Right atrium auricular region (tissue), 2 donors: ENCODE measurements around the gene TADA3. TPM values are rescaled to one million over a fixed set of nuclear protein-coding genes. Genes with fewer than 3 reads are reported as not detected.

ENCODE experiments used
- DNase-seq: peaks from one replicate; pipeline ENCODE4 v3.0.0-alpha.2; 2019; ENCODE audit warnings: low spot score
- H3K27ac ChIP-seq, 2 donors: fragments of 200-600 bp; sonication (generic); 1 replicate in 1 of 2; 2 replicates in 1 of 2; pipeline ENCODE4 v1.5.1; 2016 to 2019
- H3K27me3 ChIP-seq, 2 donors: fragments of 200-600 bp; sonication (generic); one replicate each; pipeline versions ENCODE4 v1.5.1 to v1.6.0; 2017 to 2019
- H3K36me3 ChIP-seq: fragments of 200-600 bp; sonication (generic); one replicate; pipeline ENCODE4 v1.5.1; 2016
- H3K4me1 ChIP-seq, 2 donors: fragments of 200-600 bp; sonication (generic); one replicate each; pipeline versions ENCODE4 v1.5.1 to v1.6.0; 2017 to 2019
- H3K4me3 ChIP-seq, 2 donors: fragments of 200-600 bp; sonication (generic); 1 replicate in 1 of 2; 2 replicates in 1 of 2; pipeline ENCODE4 v1.5.1; 2017 to 2019; ENCODE audit warnings: mild to moderate bottlenecking in 1 of 2, moderate library complexity in 1 of 2
- H3K9me3 ChIP-seq, 2 donors: fragments of 200-600 bp; sonication (generic); one replicate each; pipeline ENCODE4 v1.5.1; 2019
- total RNA-seq, 2 donors: library from RNA; depleted of rRNA; stranded (reverse); fragments of >200 nt; gene quantifications; one replicate each; pipeline ENCODE4 v1.1.0, GENCODE V29; 2016
- TF ChIP-seq, protein P1 (sequence below), 2 donors: fragments of 200-600 bp; sonication (generic); IDR thresholded peaks; one replicate each; pipeline ENCODE4 v1.5.1; 2019; ENCODE audit warnings: antibody characterized with exemption in 2 of 2

TADA3 gene
- total RNA-seq, 2 donors from 2014 or later: 43.6 to 57.3 TPM

DNA sequence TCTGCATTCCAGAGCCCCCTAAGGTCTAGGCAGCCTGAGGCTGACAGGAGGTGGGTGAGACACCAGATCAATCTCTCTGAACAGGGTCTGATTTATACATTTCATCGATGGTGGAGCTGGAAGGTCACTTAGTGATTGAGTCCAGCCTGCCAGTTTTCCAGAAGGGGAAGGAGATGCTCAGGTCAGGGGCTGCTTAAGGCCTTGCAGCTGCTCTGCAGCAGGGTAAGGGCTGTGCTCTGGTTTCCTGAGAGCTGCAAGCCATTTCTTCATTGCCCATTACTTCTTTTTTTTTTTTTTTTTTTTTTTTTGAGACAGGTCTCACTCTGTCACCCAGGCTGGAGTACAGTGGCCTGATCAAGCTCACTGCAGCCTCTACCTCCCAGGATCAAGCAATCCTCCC, 10.7 kb downstream of the TADA3 start:
- TF ChIP-seq, protein P1, sequence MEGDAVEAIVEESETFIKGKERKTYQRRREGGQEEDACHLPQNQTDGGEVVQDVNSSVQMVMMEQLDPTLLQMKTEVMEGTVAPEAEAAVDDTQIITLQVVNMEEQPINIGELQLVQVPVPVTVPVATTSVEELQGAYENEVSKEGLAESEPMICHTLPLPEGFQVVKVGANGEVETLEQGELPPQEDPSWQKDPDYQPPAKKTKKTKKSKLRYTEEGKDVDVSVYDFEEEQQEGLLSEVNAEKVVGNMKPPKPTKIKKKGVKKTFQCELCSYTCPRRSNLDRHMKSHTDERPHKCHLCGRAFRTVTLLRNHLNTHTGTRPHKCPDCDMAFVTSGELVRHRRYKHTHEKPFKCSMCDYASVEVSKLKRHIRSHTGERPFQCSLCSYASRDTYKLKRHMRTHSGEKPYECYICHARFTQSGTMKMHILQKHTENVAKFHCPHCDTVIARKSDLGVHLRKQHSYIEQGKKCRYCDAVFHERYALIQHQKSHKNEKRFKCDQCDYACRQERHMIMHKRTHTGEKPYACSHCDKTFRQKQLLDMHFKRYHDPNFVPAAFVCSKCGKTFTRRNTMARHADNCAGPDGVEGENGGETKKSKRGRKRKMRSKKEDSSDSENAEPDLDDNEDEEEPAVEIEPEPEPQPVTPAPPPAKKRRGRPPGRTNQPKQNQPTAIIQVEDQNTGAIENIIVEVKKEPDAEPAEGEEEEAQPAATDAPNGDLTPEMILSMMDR (IDR thresholded peaks at IDR 0.05): no peak
- H3K4me1 ChIP-seq: no peaks in the 10 kb centered on the region
- H3K36me3 ChIP-seq: peaks cover 54% of the 10 kb centered on the region
- H3K27me3 ChIP-seq: no peaks in the 10 kb centered on the region
- H3K9me3 ChIP-seq: no peaks in the 10 kb centered on the region
- H3K4me3 ChIP-seq: no peak overlapping the region
- H3K27ac ChIP-seq: no peak overlapping the region
- DNase-seq: no peak

DNA sequence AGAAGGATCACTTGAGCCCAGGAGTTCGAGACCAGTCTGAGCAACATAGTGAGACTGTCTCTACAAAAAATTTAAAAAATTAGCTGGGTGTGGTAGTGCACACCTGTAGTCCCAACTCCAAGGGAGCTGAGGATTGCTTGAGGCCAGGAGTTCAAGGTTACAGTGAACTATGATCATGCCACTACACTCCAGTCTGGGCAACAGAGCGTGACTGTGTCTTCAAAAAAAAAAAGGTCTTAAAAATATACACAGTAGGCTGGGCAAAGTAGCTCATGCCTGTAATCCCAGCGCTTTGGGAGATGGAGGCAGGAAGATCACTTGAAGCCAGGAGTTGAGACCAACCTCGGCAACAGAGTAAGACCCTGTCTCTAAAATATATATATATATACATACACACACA, 11.4 kb downstream of the TADA3 start:
- Histone ChIP-seq H3K36me3 (peaks cover 48% of the 10 kb centered on the region), H3K9me3 (no peaks in the 10 kb centered on the region), H3K27ac (no peak overlapping the region), H3K4me3 (no peak overlapping the region), H3K27me3 (no peaks in the 10 kb centered on the region), H3K4me1 (no peaks in the 10 kb centered on the region)
- TF ChIP-seq, protein P1 (IDR thresholded peaks at IDR 0.05): no peak
- no peak for DNase-seq

DNA sequence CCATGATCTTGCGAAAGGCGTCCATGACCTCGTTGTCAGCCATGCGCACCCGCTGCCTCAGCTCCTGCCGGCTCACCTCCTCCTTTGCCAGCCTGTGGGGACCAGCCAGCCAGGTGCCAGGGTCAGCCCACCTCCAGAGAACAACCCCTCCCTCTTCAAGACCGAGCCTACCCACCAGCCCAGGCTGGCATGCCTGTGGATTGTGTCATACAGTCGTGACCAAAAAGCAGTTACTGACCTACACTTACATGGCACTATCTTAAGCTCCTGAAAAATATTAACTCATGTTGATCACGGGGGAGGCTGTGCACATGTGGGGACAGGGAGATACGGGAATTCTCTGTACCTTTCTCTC, 11.8 kb downstream of the TADA3 start:
- TF ChIP-seq, protein P1 (IDR thresholded peaks at IDR 0.05): no peak
- no peaks in the 10 kb centered on the region for H3K4me1 ChIP-seq
- H3K27ac ChIP-seq: no peak overlapping the region

DNA sequence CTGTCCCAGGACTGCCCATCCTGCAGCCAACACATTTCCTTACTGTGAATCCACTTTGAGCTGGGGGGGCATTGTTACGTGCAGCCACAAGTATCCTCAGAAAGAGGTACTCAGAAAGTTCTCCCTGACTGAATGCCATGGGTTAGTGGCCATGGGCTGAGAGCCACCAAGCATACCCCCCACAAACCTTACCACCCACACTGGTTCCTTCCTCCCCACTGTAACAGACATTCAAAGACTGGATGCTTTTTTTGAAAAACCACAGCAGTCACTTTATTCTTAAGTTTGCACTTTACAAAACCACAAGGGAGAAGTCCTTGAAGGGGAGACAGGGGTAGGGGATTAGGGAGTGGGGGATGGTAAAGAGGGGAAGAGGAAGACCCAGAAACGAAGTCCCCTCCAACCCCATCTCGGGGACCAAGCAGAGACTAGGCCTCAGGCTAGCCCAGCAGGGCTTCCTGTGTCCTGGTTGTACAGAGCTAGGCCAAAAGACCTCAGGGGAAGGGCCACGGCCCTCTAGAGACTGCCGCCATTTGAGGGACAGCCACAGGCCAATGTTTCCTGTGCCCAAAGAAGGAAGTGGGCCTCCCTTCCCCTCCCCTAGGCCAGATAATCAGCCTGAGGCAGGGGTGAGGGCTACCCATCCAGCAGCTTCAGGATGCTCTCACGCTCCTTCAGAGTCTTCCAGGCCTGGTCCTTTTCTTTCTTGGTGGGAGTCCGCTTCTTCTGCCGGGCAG, 12.4 kb downstream of the TADA3 start:
- Histone ChIP-seq H3K9me3 (no peaks in the 10 kb centered on the region), H3K4me1 (no peaks in the 10 kb centered on the region), H3K27me3 (no peaks in the 10 kb centered on the region), H3K4me3 (no peak overlapping the region), H3K27ac (no peak overlapping the region), H3K36me3 (peaks cover 38% of the 10 kb centered on the region)
- no peak for DNase-seq
- TF ChIP-seq, protein P1 (IDR thresholded peaks at IDR 0.05): no peak

More for the DNA sequence above, 11.8 kb downstream of the TADA3 start:
- no peaks in the 10 kb centered on the region for H3K9me3 ChIP-seq
- DNase-seq: no peak
- H3K36me3 ChIP-seq: peaks cover 43% of the 10 kb centered on the region
- no peaks in the 10 kb centered on the region for H3K27me3 ChIP-seq
- no peak overlapping the region for H3K4me3 ChIP-seq

DNA sequence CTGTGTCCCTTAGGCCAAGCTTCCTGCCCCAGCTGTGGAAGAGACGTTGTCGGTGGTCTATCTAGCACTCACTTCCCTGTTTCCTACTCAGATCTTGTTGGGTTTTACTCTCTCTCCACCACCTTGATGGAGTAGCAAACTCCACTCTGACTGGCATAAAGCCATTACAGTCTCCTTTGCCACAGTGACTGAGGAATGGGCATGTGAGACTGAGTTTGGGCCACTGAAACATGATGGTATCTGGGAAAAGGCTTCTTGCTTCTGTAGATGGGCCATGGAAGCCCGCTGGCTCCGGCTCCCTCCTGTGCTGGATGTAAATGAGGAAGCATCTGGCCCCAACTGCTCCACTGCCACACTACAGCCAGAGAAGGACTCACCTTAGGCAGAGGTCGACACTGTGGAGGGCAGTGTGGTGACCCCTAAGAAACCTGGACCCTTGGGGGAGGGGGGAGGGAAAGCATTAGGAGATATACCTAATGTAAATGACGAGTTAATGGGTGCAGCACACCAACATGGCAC, 13.1 kb downstream of the TADA3 start:
- no peaks in the 10 kb centered on the region for H3K4me1 ChIP-seq
- peaks cover 31% of the 10 kb centered on the region for H3K36me3 ChIP-seq
- no peak overlapping the region for H3K27ac ChIP-seq
- no peaks in the 10 kb centered on the region for H3K9me3 ChIP-seq
- no peak overlapping the region for H3K4me3 ChIP-seq
- no peak for DNase-seq
- no peaks in the 10 kb centered on the region for H3K27me3 ChIP-seq
- TF ChIP-seq, protein P1 (IDR thresholded peaks at IDR 0.05): no peak
